Dedifferentiated amniotic fluid mesenchymal stem cell (primary cell): Measurements from ENCODE around the gene CXCL12.

Experiments
- DNase-seq: peaks from one replicate; pipeline ENCODE4 v3.0.0-alpha.2; 2016; ENCODE audit errors: extremely low spot score

CXCL12 gene

DNA sequence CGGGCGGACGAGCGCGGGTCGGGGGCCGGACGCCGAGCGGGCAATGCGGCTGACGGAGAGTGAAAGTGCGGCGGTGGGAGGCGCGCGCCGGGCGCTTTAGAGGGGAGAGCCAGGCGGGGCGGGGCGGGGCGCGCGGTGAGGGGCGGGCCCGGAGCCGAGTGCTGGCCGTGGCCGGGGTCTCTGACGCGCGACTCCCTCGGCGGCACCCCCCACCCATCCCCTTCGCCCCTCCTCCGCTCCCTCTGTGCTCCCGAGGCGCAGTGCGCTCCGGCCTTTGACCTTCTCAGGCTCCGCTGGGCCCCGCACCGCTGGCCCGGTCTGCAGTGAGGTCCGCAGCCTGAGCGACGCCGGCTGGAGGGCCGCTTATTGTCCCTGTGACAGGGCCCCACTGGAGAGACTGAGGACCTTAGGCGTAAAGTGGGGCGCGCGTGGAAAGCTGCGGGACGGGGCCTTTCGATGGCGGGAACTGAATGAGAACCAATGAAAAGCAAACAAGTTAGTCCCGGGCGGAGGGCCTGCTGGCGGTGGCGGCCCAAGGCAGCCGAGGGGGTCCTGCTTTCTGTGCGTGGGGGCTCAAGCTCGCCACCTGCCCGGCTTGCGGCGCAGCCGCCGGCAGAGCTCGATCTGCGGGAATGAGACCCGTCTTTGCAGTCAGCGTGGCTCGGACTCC lies at the start of gene CXCL12:
Gene CXCL12, minus strand, starts transcription at position 72 of the 670 bp plus-strand sequence. CDS start 92 bp downstream, outside the sequence.
- DNase-seq = no peak

GRCh38 chr10:44427479-44427878 lies 42.6 kb upstream of the CXCL12 start:
- no peak for DNase-seq

DNA sequence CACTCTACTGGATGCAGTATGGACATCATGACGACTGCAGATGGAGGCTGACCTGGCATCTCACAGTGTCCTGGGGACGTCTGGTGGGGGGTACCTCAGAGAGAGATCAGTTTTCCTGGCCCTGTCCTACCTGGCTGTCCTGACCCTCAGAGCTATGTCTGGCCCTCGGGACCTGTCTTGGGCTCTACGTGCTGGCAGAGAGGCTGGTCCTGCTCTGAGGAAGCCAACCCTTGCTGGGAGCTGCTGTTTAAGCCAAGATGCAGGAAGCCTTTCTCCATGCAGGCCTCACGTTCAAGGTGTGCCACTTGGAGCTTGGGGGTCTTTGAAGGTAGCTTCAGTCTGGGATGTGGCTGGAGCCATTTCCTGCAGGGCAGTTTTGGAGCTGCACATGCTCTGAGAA lies 42.1 kb upstream of the CXCL12 start:
- no peak for DNase-seq

DNA sequence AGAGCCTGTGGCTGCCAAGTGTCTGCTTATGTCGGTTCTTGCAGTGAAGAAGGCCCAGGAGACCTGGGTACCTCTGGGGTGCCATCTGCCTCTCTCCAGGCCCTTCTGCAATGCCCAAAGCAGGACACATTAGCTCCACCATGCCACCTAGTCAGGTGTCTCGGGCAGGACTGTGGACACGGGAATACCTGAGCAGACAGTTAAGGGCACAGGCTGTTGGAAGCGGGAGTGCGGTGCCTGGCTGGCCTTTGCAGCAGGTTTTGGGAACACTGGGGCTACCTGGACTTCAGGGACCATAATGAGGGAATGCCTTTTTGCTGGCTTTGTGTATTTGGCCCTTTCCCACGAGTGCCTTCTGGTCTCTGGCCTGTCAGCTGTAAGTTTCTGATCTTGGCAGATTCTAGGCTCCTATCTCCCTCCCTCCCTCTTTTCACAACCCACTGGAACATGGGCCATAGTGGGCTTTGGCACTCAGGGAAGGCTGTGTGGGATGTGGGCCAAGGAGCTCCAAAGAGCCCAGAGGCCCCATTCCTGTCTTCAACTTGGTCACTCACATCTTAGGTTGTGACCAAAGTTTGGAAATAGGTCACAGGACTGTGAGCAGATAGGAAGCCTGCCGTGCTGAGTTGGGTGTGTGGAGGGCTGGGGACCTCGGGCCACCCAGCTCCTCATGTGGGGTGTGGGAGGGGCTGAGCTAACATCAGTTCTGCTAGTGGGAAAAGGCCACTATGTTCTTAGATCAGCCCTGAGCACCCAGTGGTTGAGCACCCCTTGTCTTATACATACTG lies 41.5 kb upstream of the CXCL12 start:
- no peak for DNase-seq

DNA sequence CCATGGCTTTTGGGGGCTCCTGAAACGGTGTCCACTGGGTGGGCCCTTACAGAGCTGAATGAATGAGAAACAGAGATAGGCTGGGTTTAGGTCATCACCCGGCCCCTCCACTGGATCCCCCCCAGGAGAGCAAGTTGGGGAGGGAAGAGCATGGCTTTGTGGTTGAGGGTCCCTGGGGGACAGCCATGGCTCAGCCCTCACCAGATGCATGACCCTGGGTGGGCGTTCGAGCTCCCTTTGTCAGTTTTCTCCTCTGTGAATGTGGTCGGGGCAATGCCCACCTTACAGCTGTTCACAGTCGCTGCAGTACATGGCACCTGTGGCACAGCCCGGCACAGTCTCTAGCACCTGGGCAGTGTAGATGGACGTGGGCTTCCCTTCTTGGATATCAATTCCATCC lies 40.6 kb upstream of the CXCL12 start:
- no peak for DNase-seq

GRCh38 chr10:44424957-44425356 lies 40.1 kb upstream of the CXCL12 start:
- DNase-seq = no peak

- no peak for DNase-seq
These were observed 39.4 kb upstream of the CXCL12 start for GRCh38 chr10:44424298-44424697.

DNA sequence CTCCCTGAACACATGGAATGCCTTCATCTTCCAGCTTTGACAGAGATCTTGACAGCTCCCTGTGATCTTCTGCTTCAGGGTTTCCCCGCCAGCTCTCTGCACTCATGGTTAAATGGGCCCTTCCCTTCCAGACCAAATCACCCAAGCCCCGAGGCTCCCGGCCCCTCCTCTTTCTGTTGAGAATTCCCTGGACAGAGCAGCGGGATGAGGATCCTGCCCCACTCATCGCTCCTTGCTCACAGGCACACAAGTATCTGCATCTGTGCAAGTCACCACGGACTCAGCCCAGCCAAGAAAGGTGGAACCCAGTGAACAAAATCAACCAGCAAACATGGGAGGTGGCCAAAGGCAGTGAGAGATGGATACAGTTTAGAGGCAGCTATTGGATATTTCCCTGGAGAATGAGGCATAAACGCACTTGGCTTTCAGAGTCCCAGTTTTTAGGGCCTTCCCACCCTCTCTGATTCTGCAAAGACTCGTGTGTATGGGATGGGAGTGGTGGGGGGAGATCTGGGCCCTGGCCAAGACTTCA lies 37.7 kb upstream of the CXCL12 start:
- no peak for DNase-seq

- no peak for DNase-seq
These were observed 37.3 kb upstream of the CXCL12 start for GRCh38 chr10:44422153-44422552.

- no peak for DNase-seq
These were observed 35.1 kb upstream of the CXCL12 start for GRCh38 chr10:44419790-44420549.

DNA sequence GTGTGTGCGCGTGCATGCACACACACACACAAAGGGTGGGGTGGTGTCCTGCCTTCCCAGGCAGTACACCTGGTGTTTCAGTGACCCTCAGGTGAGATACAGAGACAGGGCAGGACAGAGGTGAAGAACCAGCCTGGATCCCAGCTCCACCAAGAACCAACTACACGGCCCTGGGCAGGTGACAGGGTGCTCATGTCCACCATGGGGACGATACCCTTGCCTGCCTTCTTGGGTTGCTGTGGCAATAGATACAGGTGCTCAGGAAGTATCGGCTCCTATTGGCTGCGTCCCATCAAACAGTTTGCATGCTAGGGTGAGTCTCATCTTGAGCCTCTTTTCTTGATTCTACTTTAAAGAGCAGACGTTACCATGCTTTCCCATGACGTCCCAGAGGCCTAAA lies 33.7 kb upstream of the CXCL12 start:
- DNase-seq = no peak

GRCh38 chr10:44417761-44418160 lies 32.9 kb upstream of the CXCL12 start:
- DNase-seq = no peak

- no peak for DNase-seq
These were observed 32.0 kb upstream of the CXCL12 start for GRCh38 chr10:44416936-44417335.

DNA sequence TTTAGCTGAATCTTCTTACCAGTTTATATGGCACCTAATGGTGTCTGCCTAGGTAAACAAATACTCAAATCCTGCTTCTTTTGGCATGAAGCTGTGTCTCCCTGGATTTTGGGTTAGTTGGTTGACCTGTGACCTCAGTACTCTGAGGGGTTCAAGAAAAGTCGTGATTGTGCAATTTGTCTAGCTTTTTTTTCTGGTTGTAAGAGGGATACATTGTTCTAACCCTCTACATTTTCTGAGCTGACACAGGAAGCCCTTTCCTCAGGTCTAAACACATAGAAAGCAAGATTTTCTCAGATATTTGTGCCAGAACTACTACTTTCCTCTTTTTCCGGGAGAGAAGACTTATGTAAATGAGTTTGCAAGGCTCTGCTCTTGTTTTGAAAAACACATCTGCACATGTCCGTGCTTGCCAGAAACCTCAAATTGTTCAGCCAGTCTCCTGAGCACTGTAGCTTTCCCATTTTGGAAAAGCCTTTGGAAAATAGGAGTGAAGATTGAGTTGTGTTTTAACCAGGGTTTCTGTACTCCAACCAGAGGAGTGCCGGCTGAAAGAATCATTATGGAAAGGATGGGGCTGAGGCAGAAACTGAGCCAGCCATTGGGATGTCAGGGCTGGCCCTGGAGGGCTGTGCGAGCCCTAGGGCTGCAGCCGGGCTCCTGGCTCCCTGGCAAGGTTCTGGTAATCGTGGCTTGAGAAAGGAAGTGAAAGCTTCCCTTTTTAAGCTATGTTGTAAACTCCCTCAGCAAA lies 31.3 kb upstream of the CXCL12 start:
- DNase-seq = no peak

GRCh38 chr10:44415121-44415520 lies 30.2 kb upstream of the CXCL12 start:
- no peak for DNase-seq

DNA sequence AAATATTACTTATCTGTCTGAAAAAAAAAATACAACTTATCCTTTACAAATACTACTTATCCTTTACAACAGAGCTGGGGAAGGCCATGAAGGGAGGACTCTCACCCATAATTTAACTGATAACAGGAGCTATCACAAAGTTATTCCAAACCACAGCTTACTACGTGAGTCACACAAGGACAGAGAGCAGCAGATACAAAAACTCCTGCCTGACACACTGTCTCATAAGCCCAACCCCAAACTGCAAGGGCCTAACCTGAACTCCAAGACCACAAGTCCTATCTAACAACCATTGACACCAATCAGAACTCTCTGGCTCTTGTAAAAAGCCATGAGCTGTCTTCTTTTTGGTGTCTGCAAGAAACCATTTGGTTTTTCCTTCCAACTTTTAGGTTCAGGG lies 28.5 kb upstream of the CXCL12 start:
- DNase-seq = no peak

GRCh38 chr10:44411251-44411650 lies 26.4 kb upstream of the CXCL12 start:
- no peak for DNase-seq

GRCh38 chr10:44404741-44405437 lies 20.0 kb upstream of the CXCL12 start:
- DNase-seq = no peak

- DNase-seq = no peak
These were observed 17.7 kb upstream of the CXCL12 start for GRCh38 chr10:44402465-44403195.

DNA sequence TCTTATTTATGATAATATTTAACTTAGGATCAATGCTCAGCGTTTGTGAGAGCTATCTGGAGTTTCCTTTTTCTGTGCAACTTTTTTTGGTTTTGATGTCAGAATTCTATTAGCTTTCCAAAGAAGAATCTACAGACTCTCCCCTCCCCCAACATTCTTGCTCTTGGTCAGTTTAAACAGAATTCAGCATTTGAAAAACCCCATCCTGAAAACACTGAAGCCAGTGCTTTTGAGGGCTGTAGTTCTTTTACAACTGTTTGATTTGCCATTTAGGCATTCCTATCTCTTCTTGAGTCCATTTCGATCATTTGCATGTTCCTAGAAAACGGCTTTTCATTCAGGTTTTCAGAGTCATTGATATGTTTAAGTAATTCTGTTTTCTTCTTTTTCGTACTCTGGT lies 15.6 kb upstream of the CXCL12 start:
- no peak for DNase-seq
